NB4 (cell line): ENCODE measurements around the gene CRYBA2.

ENCODE experiments used
- DNase-seq: peaks from one replicate; pipeline ENCODE4 v3.0.0; 2010; ENCODE audit warnings: low read depth
- H3K4me3 ChIP-seq: one replicate; pipeline ENCODE4 v1.5.1; 2011; ENCODE audit warnings: mild to moderate bottlenecking, low read depth, low read length, moderate library complexity
- MAX ChIP-seq: IDR thresholded peaks from 2 replicates; pipeline ENCODE4 v1.6.1; 2011; ENCODE audit warnings: low read depth, low read length
- MYC ChIP-seq: IDR thresholded peaks from 2 replicates; pipeline ENCODE4 v1.6.1; 2011; ENCODE audit warnings: low read depth, low read length
- POLR2A ChIP-seq: IDR thresholded peaks from 2 replicates; pipeline ENCODE4 v1.6.1; 2011; ENCODE audit warnings: mild to moderate bottlenecking; ENCODE audit not compliant: insufficient read length; ENCODE audit errors: extremely low read depth
- TF ChIP-seq, protein P1 (sequence below): IDR thresholded peaks from one replicate; pipeline ENCODE4 v1.5.1; 2012; ENCODE audit warnings: low read depth, low read length

Gene CRYBA2

GRCh38 chr2:218995561-218995960 lies 2.3 kb upstream of the CRYBA2 start:
- TF ChIP-seq, protein P1, sequence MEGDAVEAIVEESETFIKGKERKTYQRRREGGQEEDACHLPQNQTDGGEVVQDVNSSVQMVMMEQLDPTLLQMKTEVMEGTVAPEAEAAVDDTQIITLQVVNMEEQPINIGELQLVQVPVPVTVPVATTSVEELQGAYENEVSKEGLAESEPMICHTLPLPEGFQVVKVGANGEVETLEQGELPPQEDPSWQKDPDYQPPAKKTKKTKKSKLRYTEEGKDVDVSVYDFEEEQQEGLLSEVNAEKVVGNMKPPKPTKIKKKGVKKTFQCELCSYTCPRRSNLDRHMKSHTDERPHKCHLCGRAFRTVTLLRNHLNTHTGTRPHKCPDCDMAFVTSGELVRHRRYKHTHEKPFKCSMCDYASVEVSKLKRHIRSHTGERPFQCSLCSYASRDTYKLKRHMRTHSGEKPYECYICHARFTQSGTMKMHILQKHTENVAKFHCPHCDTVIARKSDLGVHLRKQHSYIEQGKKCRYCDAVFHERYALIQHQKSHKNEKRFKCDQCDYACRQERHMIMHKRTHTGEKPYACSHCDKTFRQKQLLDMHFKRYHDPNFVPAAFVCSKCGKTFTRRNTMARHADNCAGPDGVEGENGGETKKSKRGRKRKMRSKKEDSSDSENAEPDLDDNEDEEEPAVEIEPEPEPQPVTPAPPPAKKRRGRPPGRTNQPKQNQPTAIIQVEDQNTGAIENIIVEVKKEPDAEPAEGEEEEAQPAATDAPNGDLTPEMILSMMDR = no peak
- TF ChIP-seq MYC (no peak), POLR2A (no peak), MAX (no peak)
- H3K4me3 ChIP-seq = no peak overlapping the region
- DNase-seq = no peak

- no peak for DNase-seq
- H3K4me3 ChIP-seq = no peak overlapping the region
- TF ChIP-seq MYC = no peak
- TF ChIP-seq, protein P1 = no peak
- no peak for TF ChIP-seq MAX
- no peak for TF ChIP-seq POLR2A
These were observed 398 bp downstream of the CRYBA2 start for GRCh38 chr2:218992703-218993344.

DNA sequence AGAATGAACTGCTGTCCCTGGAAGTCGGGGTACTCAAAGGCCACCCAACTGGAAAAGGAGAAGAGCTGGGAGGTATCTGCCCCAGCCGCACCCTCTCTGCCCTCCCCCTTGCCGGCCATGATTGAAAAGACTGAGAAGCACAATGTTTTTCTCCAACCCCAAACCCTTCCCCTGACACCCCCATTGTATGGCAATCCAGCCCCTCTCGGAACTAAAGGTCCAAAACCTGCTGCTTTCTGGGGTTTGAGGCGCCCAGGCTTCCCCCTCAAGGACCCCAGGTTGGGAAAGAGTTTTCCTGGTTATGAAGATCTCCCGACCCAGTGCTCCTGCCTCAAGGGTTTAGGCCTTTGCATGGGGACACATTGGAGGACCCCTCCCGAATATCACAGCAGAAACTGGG lies 1.0 kb downstream of the CRYBA2 start:
- H3K4me3 ChIP-seq = no peak overlapping the region
- no peak for DNase-seq
- TF ChIP-seq, protein P1 = no peak
- TF ChIP-seq POLR2A = no peak
- TF ChIP-seq MAX = no peak
- no peak for TF ChIP-seq MYC

GRCh38 chr2:218991674-218992168 lies 1.5 kb downstream of the CRYBA2 start:
- TF ChIP-seq, protein P1 = no peak
- TF ChIP-seq MAX (no peak), MYC (no peak), POLR2A (no peak)
- DNase-seq = no peak
- H3K4me3 ChIP-seq = no peak overlapping the region

DNA sequence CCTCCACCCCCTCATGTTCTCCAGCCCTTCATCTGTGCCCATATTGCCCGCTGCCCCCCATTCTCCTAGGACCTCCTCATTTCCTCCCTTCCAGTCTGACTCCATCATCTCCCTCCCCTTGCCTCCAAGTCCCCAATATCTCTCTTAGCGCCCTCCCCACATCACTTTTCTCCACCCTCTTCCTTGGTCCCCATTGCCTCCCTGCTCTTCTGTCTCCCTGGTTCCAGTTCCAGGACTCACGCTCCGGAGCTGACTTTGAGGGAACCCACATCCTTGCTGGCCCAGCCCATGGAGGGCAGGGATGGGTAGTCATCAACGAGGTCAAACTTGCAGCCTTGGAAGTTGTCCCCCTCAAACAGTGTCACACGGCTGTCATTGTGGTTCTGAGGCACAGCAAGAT lies 2.6 kb downstream of the CRYBA2 start:
- TF ChIP-seq POLR2A = no peak
- TF ChIP-seq, protein P1 = no peak
- no peak for TF ChIP-seq MAX
- TF ChIP-seq MYC = no peak
- DNase-seq = no peak
- H3K4me3 ChIP-seq = no peak overlapping the region

DNA sequence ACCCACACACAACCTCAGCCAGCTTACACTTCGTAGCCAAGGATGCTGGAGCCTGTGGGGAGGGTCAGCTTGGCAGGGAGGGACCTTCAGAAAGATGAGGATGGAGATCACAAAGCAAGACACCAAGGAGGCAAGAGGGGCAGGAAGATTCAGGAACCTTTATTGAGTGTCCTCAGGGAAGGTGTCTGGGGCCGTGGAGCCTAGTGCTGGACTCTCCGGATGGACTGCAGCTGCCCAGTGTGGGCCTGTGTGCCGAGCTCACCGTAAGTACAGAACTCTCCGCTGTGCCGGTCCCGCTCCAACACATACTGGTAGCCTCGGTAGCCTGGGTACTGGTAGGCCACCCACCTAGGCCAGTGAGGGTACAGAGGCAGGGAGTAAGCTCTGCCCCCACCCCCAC lies 3.2 kb downstream of the CRYBA2 start:
- no peak overlapping the region for H3K4me3 ChIP-seq
- TF ChIP-seq MYC (no peak), MAX (no peak), POLR2A (no peak)
- TF ChIP-seq, protein P1 = no peak
- no peak for DNase-seq
